Islet of Langerhans (tissue), 1 donor: ENCODE data around the gene ARHGEF18.
"Not testable (repeated sequence)": the region's sequence is repeated elsewhere in the genome, so short reads cannot be mapped to it uniquely, and the experiment has no call there.

ENCODE experiments used
- FAIRE-seq: peaks from one replicate; lab custom pipeline; 2011; peaks lifted over from hg19 to GRCh38; lab: Jason Lieb, UNC

The ARHGEF18 gene

DNA sequence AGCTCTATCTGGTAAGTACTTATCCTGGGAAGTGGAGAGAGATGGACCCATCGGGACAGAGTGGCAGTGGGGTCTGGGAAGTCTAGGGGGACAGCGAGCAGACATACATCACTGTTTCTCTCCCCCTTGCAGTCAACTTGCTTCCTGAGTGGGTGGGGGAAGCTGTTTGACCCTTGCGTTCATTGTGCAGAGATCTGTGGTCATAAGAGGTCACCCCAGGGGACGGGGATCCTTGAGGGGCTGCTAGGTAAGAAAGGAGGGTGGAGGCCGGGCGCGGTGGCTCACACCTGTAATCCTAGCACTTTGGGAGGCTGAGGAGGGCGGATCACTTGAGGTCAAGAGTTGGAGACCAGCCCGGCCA, 474 bp downstream of the ARHGEF18 start:
- no peak for FAIRE-seq

DNA sequence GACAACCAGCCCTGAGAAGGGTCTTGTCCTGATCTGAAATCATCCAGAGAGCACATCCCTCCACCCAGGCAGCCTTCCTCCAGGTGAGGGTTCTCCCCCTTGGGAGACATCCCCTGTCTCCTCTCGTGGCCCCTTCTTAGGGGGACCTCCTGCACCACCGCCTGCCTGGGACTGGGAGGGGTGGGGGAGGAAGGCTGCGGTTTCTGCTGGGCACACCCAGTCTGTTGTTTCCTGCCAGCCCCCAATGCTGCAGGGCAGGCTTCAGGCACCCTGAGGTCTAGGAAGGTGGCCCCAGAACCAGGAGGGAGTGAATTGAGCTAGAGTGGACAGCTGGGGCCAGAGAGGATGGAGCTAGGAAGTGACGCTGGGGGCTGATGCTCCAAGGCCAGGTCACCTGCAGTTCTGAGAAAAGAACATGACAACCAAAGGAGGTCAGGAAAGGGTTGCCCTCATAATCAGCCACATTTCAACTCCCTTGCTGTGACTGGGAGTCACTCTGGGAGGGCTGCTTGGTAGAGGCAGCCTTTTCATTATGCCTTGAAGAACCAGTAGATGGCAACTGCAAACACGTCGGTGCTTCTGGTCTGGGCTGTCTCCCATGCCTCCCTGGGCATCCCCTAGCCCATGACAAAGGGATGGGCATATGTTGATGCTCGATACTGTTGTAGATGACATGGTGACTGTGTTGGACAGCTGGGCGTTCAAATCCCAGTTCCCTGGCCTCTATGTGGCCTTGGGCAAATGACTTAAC, 1.4 kb downstream of the ARHGEF18 start:
- FAIRE-seq: no peak

DNA sequence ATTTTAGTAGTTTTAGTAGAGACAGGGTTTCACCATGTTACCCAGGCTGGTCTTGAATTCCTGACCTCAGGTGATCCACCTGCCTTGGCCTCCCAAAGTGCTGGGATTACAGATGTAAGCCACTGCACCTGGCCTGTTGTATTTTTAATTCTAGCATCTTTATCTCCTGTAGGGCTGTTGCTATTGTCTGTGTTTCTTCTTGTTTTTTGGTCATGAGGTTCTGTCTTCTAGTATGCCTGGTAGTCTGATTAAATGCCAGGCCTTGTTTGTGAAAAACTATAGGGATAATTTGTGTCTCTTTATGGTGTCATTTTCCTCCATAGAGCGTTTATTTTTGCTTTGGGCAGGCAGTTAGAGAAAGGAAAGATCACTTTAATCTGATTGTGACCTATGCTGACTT, 3.1 kb downstream of the ARHGEF18 start:
- FAIRE-seq: no peak

DNA sequence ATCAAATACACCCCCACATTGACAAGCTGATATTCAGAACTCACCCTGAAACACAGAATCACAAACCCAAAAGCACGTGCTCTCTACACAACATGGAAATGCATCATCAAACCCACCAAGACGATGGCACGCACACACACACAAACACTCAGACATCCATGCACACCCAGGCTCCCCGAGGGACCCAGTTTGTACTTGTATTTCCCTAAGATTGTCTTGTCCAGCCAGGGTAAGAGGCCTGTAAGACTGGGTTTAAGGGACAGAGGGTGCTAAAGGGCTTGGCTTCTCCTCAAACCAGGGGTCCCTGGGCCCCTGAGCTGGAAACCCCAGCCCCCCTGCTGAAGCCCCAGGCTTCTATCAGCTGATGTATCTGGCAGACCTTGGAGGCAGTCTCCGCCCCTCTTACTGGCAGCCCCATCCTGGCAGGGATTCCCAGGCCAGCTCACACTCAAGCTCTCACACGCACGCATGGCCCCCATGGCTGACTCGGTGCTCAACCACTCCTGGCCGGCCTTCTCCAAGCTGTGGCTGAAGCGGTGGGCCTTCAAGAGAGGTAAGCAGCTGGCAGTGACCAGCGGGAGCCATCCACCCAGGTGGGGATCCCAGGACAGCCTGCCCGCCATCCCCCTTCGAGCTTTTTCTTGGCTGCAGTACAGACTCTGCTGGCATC, 6.5 kb downstream of the ARHGEF18 start:
- FAIRE-seq: no peak

DNA sequence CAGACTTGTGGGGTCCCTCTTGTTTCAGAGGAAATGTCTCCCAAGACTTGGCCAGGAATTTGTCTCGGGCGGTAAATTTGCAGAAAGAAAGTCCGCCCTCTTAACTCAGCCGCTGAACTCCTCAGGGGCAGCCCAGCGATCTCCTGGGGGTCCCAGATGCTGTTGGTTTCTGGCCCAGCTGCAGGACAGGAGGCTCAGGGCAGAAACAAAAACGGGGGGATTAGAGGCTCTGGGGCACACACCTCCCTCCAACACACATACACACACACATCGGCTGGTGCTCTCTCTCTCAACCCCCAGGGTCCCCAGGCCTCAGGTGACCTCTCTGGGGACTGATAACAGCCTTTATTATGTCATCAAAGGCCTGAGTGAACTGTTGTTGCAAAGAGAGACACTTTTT, 7.1 kb downstream of the ARHGEF18 start:
- FAIRE-seq: no peak

DNA sequence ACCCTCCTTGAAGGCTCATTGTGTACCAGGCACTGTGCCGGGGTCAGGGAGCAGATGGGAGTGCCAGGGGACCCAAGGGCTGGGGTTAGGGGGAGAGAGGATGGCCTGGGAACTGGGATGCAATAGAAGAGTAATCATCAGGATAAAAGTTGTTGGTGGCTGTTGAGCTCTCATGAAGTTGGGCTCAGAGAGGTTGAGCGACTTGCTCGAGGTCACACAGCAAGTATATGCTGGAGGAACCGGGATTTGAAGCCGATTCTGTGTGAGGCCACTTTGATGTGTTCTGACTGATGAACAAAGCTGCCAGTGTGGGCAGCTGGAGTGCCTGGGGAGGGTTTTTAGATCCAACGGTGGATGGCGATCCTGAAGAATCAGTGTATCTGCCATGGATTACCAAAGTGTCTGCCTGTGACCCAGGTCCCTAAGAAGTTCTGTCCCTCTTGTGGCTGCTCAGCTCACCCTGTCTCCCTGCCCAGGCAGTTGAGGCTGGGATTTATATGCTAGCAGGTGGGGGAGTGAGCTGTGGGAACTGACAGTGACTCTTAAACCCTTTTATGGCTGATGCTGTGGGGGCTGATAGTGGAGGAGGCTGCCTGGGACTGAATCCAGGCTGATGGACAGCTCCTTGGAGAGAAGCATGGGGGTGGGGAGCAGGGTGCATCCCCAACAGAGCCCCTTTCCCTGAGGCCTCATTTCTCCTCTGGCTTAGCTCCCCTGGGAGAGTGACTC, 8.3 kb downstream of the ARHGEF18 start:
- FAIRE-seq: no peak

DNA sequence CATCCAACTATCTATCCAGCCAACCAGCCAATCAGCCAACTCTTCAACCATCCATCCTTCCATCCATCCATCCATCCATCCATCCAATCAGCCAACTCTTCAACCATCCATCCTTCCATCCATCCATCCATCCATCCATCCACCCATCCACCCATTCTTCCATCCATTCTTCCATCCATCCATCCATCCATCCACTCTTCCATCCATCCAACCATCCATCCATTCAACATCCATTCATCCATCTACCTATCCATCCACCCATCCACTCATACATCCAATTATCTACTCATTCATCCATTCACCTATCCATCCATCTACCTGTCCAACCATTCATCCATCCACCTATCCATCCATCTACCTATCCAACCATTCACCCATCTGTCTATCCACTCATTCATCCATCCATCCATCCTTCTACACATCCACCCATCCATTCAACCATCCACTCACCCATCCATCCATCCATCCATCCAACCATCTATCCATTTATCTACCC, 9.4 kb downstream of the ARHGEF18 start:
- no peak for FAIRE-seq

DNA sequence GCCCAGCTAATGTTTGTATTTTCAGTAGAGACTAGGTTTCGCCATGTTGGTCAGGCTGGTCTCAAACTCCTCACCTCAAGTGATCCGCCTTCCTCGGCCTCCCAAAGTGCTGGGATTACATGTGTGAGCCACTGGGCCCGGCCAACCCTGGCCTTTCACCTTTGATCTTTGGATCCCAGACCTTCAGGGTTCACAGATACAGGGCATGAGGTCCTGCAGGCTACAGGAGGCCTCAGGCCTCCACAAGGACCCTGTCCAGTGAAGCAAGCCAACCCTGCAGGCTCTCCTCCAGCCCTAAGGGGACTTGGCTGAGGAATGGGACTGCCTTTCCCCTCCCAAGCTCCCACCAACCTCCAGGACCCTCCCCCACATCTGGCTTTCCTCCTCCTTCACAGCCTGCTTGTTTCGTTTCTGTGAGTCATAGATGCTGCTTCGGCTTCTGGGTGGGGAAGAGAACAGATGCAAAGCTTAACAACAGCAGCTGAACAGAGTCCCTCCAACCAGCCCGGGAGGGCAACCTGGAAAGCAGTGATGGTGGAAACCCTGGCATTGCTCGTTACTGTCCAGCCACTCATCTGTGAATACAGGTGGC, 11.8 kb downstream of the ARHGEF18 start:
- FAIRE-seq: no peak

DNA sequence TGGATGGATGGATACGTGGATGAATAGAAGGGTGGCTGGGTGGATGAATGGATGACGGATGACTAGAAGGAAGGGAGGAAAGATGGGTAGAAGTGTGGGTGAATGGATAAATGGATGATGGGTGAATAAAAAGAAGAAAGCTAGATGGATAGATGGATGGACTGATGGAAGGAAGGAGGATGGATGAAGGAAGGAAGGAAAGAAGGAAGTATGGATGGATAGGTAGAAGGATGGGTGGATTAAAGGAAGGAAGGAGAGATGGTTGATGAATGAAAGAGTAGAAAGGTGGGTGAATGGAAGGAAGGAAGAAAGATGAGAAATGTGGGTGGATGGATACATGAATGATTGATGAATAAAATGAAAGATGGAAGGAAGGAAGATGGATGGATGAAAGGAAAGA, 14.5 kb downstream of the ARHGEF18 start:
- no peak for FAIRE-seq

DNA sequence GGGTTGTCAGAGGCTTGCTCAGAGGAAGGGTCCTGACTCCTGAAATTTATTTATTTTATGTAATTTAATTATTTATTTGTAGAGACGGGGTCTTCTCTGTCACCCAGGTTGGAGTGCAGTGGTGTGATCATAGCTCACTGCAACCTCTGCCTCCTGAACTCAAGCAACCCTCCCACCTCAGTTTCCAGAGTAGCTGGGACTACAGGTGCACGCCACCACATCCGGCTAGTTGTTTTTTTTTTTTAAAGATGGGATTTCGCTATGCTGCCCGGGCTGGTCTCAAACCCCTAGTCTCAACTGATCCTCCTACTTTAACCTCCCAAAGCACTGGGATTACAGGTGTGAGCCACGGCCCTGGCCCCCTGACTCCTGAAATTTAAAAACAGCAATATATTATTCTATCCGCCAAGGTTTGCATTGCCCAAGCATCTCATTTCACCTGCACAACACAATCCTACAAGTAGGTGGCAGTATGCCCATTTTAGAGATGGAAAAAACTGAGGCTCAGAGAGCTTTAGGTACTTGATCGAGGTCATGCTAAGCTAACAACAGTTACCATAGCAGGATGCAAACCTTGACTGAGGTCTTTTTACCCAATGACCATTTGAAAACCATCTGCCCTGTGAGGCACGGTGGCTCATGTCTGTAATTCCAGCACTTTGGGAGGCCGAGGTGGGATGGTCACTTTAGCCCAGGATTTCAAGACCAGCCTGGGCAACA, 18.1 kb downstream of the ARHGEF18 start:
- FAIRE-seq: no peak

DNA sequence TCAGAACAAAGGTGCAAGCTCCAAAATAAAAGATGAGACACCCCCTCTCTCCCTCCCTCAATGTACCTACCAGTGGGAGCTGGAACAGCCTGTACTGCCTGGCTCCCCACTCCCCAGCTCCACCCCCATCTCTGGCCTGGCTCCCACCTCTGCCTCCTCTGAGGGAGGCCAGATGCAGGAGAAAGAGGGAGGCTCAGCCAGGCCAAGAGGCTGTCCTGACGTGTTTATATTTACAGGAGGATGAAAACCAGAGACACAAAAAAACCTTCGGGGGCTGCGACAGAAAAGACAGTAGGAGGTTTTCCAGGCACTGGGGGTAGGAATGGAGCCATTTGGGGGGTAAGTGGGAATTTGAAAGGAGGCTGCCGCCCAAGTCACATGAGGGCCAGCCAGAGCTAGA, 19.7 kb downstream of the ARHGEF18 start:
- no peak for FAIRE-seq

DNA sequence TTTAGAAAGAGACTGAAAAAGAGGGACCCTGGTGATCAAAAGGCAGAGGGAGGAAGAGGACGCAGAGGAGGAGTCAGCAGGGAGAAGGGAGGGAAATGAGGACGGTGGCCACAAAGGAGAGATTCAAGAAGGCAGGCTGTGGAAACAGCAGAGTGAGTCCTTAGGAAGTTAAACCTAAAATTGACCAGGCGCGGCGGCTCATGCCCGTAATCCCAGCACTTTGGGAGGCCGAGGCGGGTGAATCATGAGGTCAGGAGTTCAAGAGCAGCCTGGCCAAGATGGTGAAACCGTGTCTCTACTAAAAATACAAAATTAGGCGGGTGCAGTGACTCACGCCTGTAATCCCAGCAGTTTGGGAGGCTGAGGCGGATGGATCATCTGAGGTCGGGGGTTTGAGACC, 20.1 kb downstream of the ARHGEF18 start:
- FAIRE-seq: not testable (repeated sequence)

DNA sequence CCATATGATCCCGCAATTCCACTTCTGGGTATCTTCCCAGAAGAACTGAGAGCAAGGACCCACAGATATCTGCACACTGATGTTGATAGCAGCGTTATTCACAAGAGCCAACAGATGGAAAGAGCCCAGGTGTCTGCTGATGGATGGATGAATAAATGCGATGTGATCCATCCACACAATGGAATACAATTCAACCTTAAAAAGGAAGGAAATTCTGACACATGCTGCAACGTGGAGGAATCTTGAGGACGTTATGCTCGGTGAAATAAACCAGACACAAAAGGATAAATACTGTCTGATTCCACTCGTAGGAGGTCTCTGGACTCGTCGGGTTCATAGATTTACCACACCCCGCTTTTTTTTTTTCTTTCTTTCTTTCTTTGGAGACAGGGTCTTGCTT, 21.8 kb downstream of the ARHGEF18 start:
- no peak for FAIRE-seq

DNA sequence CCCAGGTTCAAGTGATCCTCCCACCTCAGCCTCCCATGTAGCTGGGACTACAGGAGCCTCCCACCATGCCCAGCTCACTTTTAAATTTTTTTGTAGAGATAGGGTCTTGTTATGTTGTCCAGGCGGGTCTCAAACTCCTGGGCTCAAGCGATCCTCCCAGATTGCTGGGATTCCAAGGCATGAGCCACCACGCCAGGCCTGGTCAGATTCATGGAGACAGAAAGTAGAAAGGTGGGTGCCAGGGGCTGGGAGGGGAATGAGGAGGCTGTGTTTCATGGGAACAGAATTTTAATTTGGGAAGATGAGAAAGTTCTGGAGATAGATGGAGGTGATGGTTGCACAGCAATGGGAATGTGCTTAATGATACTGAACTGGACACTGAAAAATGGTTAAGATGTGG, 22.3 kb downstream of the ARHGEF18 start:
- FAIRE-seq: no peak

DNA sequence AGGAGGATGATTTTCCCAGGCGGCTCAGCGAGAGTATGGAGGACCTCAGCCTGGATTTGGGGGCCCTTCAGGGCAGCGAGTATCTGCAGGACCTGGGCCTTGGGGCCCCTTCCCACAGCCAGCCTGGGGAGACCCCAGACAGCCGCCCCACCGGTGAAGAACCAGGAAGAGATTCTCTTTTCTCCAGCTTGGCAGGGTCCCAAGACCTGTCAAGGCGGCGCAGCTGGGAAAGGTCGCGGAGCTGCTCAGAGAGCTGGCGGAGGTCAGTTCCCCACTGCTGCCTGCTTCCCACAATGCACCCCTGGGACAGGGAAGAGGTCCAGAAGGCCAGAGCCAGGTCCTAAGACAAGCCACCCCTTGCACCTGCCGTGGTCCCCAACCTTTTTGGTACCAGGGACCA, 24.1 kb downstream of the ARHGEF18 start:
- no peak for FAIRE-seq

DNA sequence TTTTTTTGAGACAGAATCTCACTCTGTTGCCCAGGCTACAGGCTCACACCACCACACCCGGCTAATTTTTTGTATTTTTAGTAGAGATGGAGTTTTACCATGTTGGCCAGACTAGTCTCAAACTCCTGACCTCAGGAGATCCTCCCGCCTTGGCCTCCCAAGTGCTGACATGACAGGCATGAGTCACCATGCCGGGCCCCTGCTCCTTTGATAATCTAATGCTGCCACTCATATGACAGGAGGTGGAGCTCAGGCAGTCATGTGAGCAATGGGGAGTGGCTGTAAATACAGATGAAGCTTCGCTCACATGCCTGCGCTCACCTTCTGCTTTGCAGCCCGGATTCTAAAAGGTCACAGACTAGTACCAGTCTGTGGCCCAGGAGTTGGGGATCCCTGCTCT, 25.1 kb downstream of the ARHGEF18 start:
- no peak for FAIRE-seq

DNA sequence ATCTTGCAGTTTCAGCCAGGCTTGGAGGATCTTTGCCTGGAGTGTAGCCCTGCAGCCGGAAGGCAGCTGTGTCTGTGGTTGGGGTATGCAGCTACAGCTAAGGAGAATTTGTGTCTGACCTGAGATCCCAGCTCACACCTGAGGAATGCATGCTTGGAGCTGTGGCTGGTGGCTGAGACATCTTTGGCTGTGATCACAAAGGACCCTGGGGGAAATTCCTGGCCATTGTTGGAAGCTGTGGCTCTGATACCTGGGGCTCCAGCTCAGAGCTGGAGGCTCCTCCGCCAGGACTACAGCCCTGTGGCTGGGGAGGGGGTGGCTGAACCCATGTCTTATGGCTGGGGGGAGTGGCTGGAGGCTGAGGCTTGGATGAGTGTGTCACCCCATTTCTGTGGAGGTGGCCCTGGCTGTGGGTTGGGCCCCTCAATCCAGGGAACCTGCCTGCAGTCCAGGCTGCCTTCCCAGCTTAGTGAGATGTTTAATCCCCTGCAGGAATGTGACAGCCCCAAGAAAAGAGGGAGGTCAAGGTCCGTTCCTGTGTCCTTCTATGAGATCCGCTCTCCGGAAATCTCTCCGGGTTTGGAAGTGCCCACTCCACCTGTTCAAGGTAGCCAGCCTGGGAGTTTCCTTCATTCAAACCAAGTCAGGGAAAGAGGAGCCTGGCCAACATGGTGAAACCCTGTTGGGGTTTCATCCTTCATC, 27.6 kb downstream of the ARHGEF18 start:
- FAIRE-seq: no peak

DNA sequence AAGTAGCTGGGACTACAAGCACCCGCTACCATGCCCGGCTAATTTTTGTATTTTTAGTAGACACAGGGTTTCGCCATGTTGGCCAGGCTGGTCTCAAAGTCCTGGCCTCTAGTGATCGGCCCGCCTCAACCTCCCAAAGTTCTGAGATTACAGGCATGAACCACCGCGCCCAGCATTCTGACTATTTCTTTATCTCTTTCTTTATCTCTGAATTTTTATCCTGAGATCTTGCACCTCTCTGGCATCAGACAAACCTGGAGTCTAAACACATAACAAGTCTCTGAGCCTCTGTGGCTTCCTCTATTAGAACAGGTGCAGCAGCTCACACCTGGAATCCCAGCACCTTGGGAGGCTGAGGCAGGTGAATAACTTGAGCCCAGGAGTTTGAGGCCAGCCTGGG, 28.5 kb downstream of the ARHGEF18 start:
- no peak for FAIRE-seq

DNA sequence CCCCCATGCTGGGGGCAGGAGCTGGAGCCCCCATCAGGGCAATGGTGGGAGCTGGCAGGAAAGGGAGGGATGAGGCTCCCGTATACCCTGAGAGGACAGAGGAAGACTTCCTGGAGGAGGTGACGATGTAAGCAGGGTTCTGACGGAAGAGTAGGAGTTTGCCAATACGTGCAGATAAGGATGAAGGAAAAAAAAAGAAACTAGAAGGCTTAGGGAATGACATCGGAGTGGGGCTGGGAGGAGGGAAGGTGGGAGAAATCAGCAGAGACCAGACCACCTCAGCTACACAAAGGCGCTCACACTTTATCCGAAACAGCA, 32.3 kb downstream of the ARHGEF18 start:
- FAIRE-seq: no peak

DNA sequence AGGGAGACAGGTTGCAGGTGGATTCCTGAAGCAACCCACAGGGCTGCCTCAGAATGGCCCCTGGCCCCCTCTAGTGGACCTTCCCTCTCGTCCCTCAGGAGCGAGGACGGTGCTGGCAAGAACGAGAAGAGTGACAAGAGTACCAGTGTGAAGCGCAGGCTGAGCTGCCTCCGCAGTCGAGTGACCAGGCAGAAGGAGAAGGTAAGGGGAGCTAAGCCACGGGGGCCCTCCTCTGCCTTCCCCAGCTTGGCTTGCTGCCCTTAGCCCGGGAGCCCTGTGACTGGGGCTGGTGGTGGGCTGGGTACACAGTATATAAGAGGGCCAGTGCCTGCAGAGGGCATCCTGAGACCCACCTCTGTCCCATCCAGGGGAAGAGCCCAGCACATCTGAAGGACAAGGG, 34.0 kb downstream of the ARHGEF18 start:
- FAIRE-seq: no peak

DNA sequence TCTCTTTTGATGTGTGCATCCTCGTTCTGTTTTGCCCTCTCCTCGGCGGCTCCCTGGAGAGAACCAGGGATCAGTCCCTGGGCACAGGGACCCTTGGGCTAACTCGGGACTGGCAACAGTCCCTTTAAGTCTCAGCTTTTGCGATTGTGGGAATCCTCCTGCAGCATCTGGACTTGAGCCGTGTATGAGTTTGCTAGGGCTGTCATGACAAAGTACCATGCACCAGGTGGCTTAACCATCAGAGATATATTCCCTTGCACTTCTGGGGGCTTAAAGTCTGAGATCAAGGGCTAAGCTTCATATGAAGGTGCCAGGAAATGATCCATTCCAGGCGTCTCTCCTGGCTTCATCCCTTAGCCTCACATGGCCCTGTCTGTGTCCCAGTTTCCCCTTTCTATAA, 34.5 kb downstream of the ARHGEF18 start:
- FAIRE-seq: no peak

DNA sequence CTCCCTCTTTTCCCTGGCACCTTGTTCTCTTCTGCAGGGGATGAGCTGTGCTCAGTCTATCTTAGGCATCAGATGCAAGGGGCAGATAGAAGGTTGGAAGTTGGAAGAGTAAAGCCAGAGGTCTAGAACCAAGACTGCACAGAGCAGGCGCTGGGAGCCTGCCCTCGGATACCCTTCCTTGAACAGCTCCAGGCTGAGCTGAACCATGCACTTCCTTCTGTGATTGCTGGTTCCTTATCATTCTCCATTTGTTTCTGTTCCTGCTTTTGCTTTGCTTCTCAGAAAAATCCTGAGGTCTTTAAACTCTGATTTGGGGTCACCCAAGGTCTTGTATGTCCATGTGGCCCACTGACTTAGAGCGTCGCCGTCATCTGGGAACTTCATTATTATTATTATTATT, 36.3 kb downstream of the ARHGEF18 start:
- FAIRE-seq: no peak
